ENCODE measurements around the gene PHKB.

The PHKB gene

GRCh38 chr16:47636501-47637099, 175.5 kb downstream of the PHKB start:
- ATAC-seq = no peak
- TF ChIP-seq TSHZ2 (CRISPR knock-in tag; IDR thresholded peaks at IDR 0.05) (no peak), ESRRG (CRISPR knock-in tag; IDR thresholded peaks at IDR 0.05) (no peak), POU6F1 (CRISPR knock-in tag; IDR thresholded peaks at IDR 0.05; ENCODE audit: borderline replicate concordance, low read depth) (no peak), ZNF70 (CRISPR knock-in tag; IDR thresholded peaks at IDR 0.05) (no peak), ZC3H10 (CRISPR knock-in tag; IDR thresholded peaks at IDR 0.05) (no peak), OSR1 (CRISPR knock-in tag; IDR thresholded peaks at IDR 0.05) (no peak), BACH2 (CRISPR knock-in tag; IDR thresholded peaks at IDR 0.05; ENCODE audit: borderline replicate concordance) (no peak), ZNF565 (CRISPR knock-in tag; conservative IDR thresholded peaks at IDR 0.05; ENCODE audit: low read depth) (no peak), ZFP30 (CRISPR knock-in tag; IDR thresholded peaks at IDR 0.05) (no peak), GLIS3 (CRISPR knock-in tag; IDR thresholded peaks at IDR 0.05) (no peak), TOX (CRISPR knock-in tag; IDR thresholded peaks at IDR 0.05; ENCODE audit: borderline replicate concordance) (no peak), CSDC2 (CRISPR knock-in tag; IDR thresholded peaks at IDR 0.05) (no peak), PPARA (CRISPR knock-in tag; IDR thresholded peaks at IDR 0.05; ENCODE audit: borderline replicate concordance) (no peak), ISL1 (CRISPR knock-in tag; IDR thresholded peaks at IDR 0.05) (no peak), PATZ1 (CRISPR knock-in tag; IDR thresholded peaks at IDR 0.05; ENCODE audit: borderline replicate concordance) (no peak), ARNTL (CRISPR knock-in tag; IDR thresholded peaks at IDR 0.05; ENCODE audit: borderline replicate concordance, low read depth) (no peak), TCF4 (CRISPR knock-in tag; IDR thresholded peaks at IDR 0.05; ENCODE audit: borderline replicate concordance) (no peak)

- TF ChIP-seq POU6F1 (CRISPR knock-in tag; IDR thresholded peaks at IDR 0.05; ENCODE audit: borderline replicate concordance, low read depth) (no peak), TCF4 (CRISPR knock-in tag; IDR thresholded peaks at IDR 0.05; ENCODE audit: borderline replicate concordance) (no peak), ARNTL (CRISPR knock-in tag; IDR thresholded peaks at IDR 0.05; ENCODE audit: borderline replicate concordance, low read depth) (no peak), OSR1 (CRISPR knock-in tag; IDR thresholded peaks at IDR 0.05) (no peak), CSRNP3 (CRISPR knock-in tag; IDR thresholded peaks at IDR 0.05) (no peak), ZC3H10 (CRISPR knock-in tag; IDR thresholded peaks at IDR 0.05) (no peak), ESRRG (CRISPR knock-in tag; IDR thresholded peaks at IDR 0.05) (no peak), ZNF8 (CRISPR knock-in tag; IDR thresholded peaks at IDR 0.05) (no peak), CREB5 (CRISPR knock-in tag; IDR thresholded peaks at IDR 0.05; ENCODE audit: low read depth) (no peak), BACH2 (CRISPR knock-in tag; IDR thresholded peaks at IDR 0.05; ENCODE audit: borderline replicate concordance) (no peak), RARB (CRISPR knock-in tag; IDR thresholded peaks at IDR 0.05) (no peak), ZFP3 (CRISPR knock-in tag; IDR thresholded peaks at IDR 0.05) (no peak), ZNF70 (CRISPR knock-in tag; IDR thresholded peaks at IDR 0.05) (no peak), CSDC2 (CRISPR knock-in tag; IDR thresholded peaks at IDR 0.05) (no peak), PATZ1 (CRISPR knock-in tag; IDR thresholded peaks at IDR 0.05; ENCODE audit: borderline replicate concordance) (no peak), ZFP30 (CRISPR knock-in tag; IDR thresholded peaks at IDR 0.05) (no peak), TOX (CRISPR knock-in tag; IDR thresholded peaks at IDR 0.05; ENCODE audit: borderline replicate concordance) (no peak), ISL1 (CRISPR knock-in tag; IDR thresholded peaks at IDR 0.05) (no peak), ZNF565 (CRISPR knock-in tag; conservative IDR thresholded peaks at IDR 0.05; ENCODE audit: low read depth) (no peak), GLIS3 (CRISPR knock-in tag; IDR thresholded peaks at IDR 0.05) (no peak)
- no peak for ATAC-seq
Observed at GRCh38 chr16:47638175-47638574, 177.0 kb downstream of the PHKB start.

Data from SK-N-SH treated with all-trans-retinoic acid at 6 μM for 48 hours (cell line).